ENCODE results near the gene HARBI1.
"Not testable (repeated sequence)": the region's sequence is repeated elsewhere in the genome, so short reads cannot be mapped to it uniquely, and the experiment has no call there.

HARBI1 gene

GRCh38 chr11:46597609-46598219, 19.3 kb downstream of the HARBI1 start:
- DNase-seq (ENCODE audit: low read depth in 1 of 2, low spot score in 1 of 2): no peak

- DNase-seq (ENCODE audit: low read depth in 1 of 2, low spot score in 1 of 2): no peak
Observed at GRCh38 chr11:46597155-46597554, 19.9 kb downstream of the HARBI1 start.

- DNase-seq (ENCODE audit: low read depth in 1 of 2, low spot score in 1 of 2): no peak
Observed at GRCh38 chr11:46594785-46595184, 22.2 kb downstream of the HARBI1 start.

- no peak for DNase-seq (ENCODE audit: low read depth in 1 of 2, low spot score in 1 of 2)
Observed at GRCh38 chr11:46594374-46594700, 22.7 kb downstream of the HARBI1 start.

- peak; percentile 67 to 81 for DNase-seq (ENCODE audit: low read depth in 1 of 2, low spot score in 1 of 2)
Observed at GRCh38 chr11:46593550-46594373, 23.3 kb downstream of the HARBI1 start, which contains the start of gene AMBRA1. Gene AMBRA1, minus strand, starts transcription at chr11:46594023. Its CDS starts 45,643 bp downstream, at chr11:46548380.

GRCh38 chr11:46590740-46591605, 26.1 kb downstream of the HARBI1 start:
- DNase-seq (ENCODE audit: low read depth in 1 of 2, low spot score in 1 of 2): no peak

GRCh38 chr11:46588915-46589314, 28.1 kb downstream of the HARBI1 start:
- DNase-seq (ENCODE audit: low read depth in 1 of 2, low spot score in 1 of 2): no peak

- DNase-seq (ENCODE audit: low read depth in 1 of 2, low spot score in 1 of 2): no peak
Observed at GRCh38 chr11:46588131-46588530, 28.9 kb downstream of the HARBI1 start.

GRCh38 chr11:46583513-46583912, 33.5 kb downstream of the HARBI1 start:
- DNase-seq (ENCODE audit: low read depth in 1 of 2, low spot score in 1 of 2): not testable (repeated sequence)

GRCh38 chr11:46582588-46582987, 34.4 kb downstream of the HARBI1 start:
- no peak for DNase-seq (ENCODE audit: low read depth in 1 of 2, low spot score in 1 of 2)

GRCh38 chr11:46577058-46577457, 40.0 kb downstream of the HARBI1 start:
- no peak for DNase-seq (ENCODE audit: low read depth in 1 of 2, low spot score in 1 of 2)

- no peak for DNase-seq (ENCODE audit: low read depth in 1 of 2, low spot score in 1 of 2)
Observed at GRCh38 chr11:46574656-46575055, 42.4 kb downstream of the HARBI1 start.

GRCh38 chr11:46570790-46571398, 46.1 kb downstream of the HARBI1 start:
- DNase-seq (ENCODE audit: low read depth in 1 of 2, low spot score in 1 of 2): no peak

GRCh38 chr11:46565232-46565840, 51.7 kb downstream of the HARBI1 start:
- DNase-seq (ENCODE audit: low read depth in 1 of 2, low spot score in 1 of 2): no peak

GRCh38 chr11:46564459-46564858, 52.6 kb downstream of the HARBI1 start:
- DNase-seq (ENCODE audit: low read depth in 1 of 2, low spot score in 1 of 2): no peak

GRCh38 chr11:46562527-46562926, 54.5 kb downstream of the HARBI1 start:
- DNase-seq (ENCODE audit: low read depth in 1 of 2, low spot score in 1 of 2): no peak

GRCh38 chr11:46560300-46560991, 56.6 kb downstream of the HARBI1 start:
- DNase-seq (ENCODE audit: low read depth in 1 of 2, low spot score in 1 of 2): no peak

GRCh38 chr11:46559815-46560214, 57.2 kb downstream of the HARBI1 start:
- DNase-seq (ENCODE audit: low read depth in 1 of 2, low spot score in 1 of 2): no peak

- no peak for DNase-seq (ENCODE audit: low read depth in 1 of 2, low spot score in 1 of 2)
Observed at GRCh38 chr11:46557684-46558151, 59.3 kb downstream of the HARBI1 start.

Measured in activated CD4-positive, alpha-beta T cell treated with anti-CD3 and anti-CD28 coated beads, Interleukin-2, amount 50 U/mL, for 24 hours (primary cell).